K562 (cell line): ENCODE results near the gene TP53BP1. TPM values are rescaled to one million over a fixed set of nuclear protein-coding genes. Genes with fewer than 3 reads are reported as not detected.

Experiments used
- ASH1L ChIP-seq: fragments of 450-650 bp; IDR thresholded peaks from 2 replicates; pipeline ENCODE4 v1.6.1; 2018; ENCODE audit warnings: borderline replicate concordance, mild to moderate bottlenecking, low read depth; ENCODE audit not compliant: partially characterized antibody
- CBFB ChIP-seq: sonication (generic); formaldehyde crosslinking; IDR thresholded peaks from 2 replicates; pipeline ENCODE4 v1.4.0; 2020; ENCODE audit warnings: mild to moderate bottlenecking, missing genetic modification reagents
- CHD2 ChIP-seq: IDR thresholded peaks from 2 replicates; pipeline ENCODE4 v1.6.1; 2011; ENCODE audit warnings: low read depth, low read length
- HIVEP1 ChIP-seq: fragments of 250-450 bp; sonication (Bioruptor Pico); IDR thresholded peaks from 2 replicates; pipeline ENCODE4 v1.4.0; 2020; ENCODE audit warnings: mild to moderate bottlenecking
- HSF4 ChIP-seq: fragments of 250-450 bp; sonication (Bioruptor Pico); IDR thresholded peaks from 2 replicates; pipeline ENCODE4 v2.1.2; 2022; ENCODE audit warnings: mild to moderate bottlenecking, moderate library complexity, borderline replicate concordance
- ILK ChIP-seq: fragments of 450-650 bp; IDR thresholded peaks from 2 replicates; pipeline ENCODE4 v1.6.1; 2016; ENCODE audit warnings: missing genetic modification characterization, low read depth, mild to moderate bottlenecking, missing compliant biosample characterization, moderate library complexity, borderline replicate concordance
- NELFE ChIP-seq: IDR thresholded peaks from 2 replicates; pipeline ENCODE4 v1.6.1; 2011; ENCODE audit warnings: mild to moderate bottlenecking; ENCODE audit not compliant: insufficient read depth, insufficient read length
- NR3C1 ChIP-seq: sonication (generic); formaldehyde crosslinking; IDR thresholded peaks from 2 replicates; pipeline ENCODE4 v1.8.1; 2022; ENCODE audit warnings: missing genetic modification reagents
- PHTF2 ChIP-seq: fragments of 250-450 bp; sonication (Bioruptor Pico); IDR thresholded peaks from 2 replicates; pipeline ENCODE4 v1.5.0; 2021; ENCODE audit warnings: mild to moderate bottlenecking
- RBM34 ChIP-seq: fragments of 200-400 bp; formaldehyde crosslinking; IDR thresholded peaks from 2 replicates; pipeline ENCODE4 v1.6.1; 2018; ENCODE audit warnings: low read length, borderline replicate concordance; ENCODE audit not compliant: insufficient read depth
- SOX6 ChIP-seq: fragments of 450-650 bp; IDR thresholded peaks from 2 replicates; pipeline ENCODE4 v1.6.1; 2014; ENCODE audit warnings: mild to moderate bottlenecking
- SREBF1 ChIP-seq: fragments of 150-350 bp; IDR thresholded peaks from 2 replicates; pipeline ENCODE4 v1.6.1; 2014; ENCODE audit warnings: antibody characterized with exemption, low read depth, low read length, borderline replicate concordance
- STAT5B ChIP-seq: fragments of 250-450 bp; sonication (Bioruptor Pico); IDR thresholded peaks from 2 replicates; pipeline ENCODE4 v1.8.0; 2021; ENCODE audit warnings: mild to moderate bottlenecking, inconsistent platforms
- TGIF2 ChIP-seq: sonication (generic); formaldehyde crosslinking; IDR thresholded peaks from 2 replicates; pipeline ENCODE4 v1.8.1; 2022; ENCODE audit warnings: mild to moderate bottlenecking, missing genetic modification reagents, moderate library complexity
- TRIM28 ChIP-seq: fragments of 450-650 bp; IDR thresholded peaks from 2 replicates; pipeline ENCODE4 v1.6.1; 2017
- ZBTB17 ChIP-seq: fragments of 450-650 bp; formaldehyde crosslinking; IDR thresholded peaks from 2 replicates; pipeline ENCODE4 v1.4.0; 2020; ENCODE audit warnings: mild to moderate bottlenecking
- ZNF121 ChIP-seq: sonication (generic); formaldehyde crosslinking; conservative IDR thresholded peaks from 2 replicates; pipeline ENCODE4 v1.8.0; 2022; ENCODE audit warnings: missing genetic modification reagents
- ZNF212 ChIP-seq: fragments of 450-650 bp; formaldehyde crosslinking; IDR thresholded peaks from 2 replicates; pipeline ENCODE4 v1.4.0; 2020; ENCODE audit warnings: mild to moderate bottlenecking
- ZNF311 ChIP-seq: fragments of 250-450 bp; sonication (Bioruptor Pico); IDR thresholded peaks from 2 replicates; pipeline ENCODE4 v1.4.0; 2020; ENCODE audit warnings: mild to moderate bottlenecking, moderate library complexity
- ZNF583 ChIP-seq: fragments of 250-450 bp; sonication (Bioruptor Pico); IDR thresholded peaks from 2 replicates; pipeline ENCODE4 v1.4.0; 2020
- polyA plus RNA-seq, 8 experiments: library from polyadenylated mRNA; depleted of rRNA in 4 of 8; stranded (reverse) in 5 of 8; unstranded in 3 of 8; fragments of >200 nt; fragmentation: Nextera tagmentation in 2 of 8; fragmentation: Illumina TruSeq in 1 of 8; extraction: Ambion mirVana in 2 of 8; extraction: Trizol in 1 of 8; gene quantifications; 2 replicates each; pipeline versions ENCODE4 v1.2.1 to v1.2.3, GENCODE V29; 2011 to 2014; ENCODE audit warnings: inconsistent platforms in 1 of 8, missing spikeins in 1 of 8
- total RNA-seq, 7 experiments: library from RNA; depleted of rRNA in 6 of 7; stranded (reverse); fragments of >200 nt in 6 of 7; fragmentation: Illumina TruSeq in 2 of 7; extraction: Trizol in 2 of 7; gene quantifications; 2 replicates each; pipeline versions ENCODE4 v1.2.1 to v1.2.3, GENCODE V29; 2011 to 2021; ENCODE audit warnings: low replicate concordance in 1 of 7
- TF ChIP-seq, protein P1 (sequence below): sonication (generic); formaldehyde crosslinking; IDR thresholded peaks from 2 replicates; pipeline ENCODE4 v1.8.0; 2022; ENCODE audit warnings: mild to moderate bottlenecking, missing genetic modification reagents
- TF ChIP-seq, protein P2 (sequence below): sonication (generic); formaldehyde crosslinking; IDR thresholded peaks from 2 replicates; pipeline ENCODE4 v1.4.0; 2020; ENCODE audit warnings: mild to moderate bottlenecking, missing genetic modification reagents
- TF ChIP-seq, protein P3 (sequence below): fragments of 250-450 bp; sonication (Bioruptor Pico); IDR thresholded peaks from 2 replicates; pipeline ENCODE4 v1.5.1; 2021; ENCODE audit warnings: mild to moderate bottlenecking

TP53BP1 gene
- total and polyA plus RNA-seq, 9 of the 15 experiments (the other 6 are each of a cell fraction or from before 2014, with no cell fraction given) = 5.7 to 63.3 (median 30.9) TPM

DNA sequence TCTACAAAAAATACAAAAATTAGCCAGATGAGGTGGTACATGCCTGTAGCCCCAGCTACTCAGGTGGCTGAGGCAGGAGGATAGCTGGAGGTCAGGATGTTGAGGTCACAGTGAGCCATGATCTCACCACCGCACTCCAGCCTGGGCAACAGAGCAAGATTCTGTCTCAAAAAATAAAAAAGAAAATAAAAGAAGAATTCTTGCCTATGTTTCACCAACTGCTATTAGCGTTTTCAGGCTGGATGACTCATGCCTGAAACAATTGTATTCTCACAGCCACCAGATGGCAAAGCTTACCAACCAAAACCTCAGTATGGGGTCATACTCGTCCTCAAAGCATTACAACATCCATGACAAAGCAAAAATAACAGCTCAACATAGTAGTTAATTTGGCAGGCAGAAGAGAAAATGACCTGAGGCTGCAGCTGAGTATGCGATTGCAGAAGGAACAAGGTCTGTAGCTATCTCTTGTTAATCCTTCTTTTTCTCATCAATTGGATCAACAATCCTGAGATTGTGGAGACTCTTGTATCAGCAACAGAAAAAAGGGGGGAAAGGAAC is 52.2 kb downstream of the TP53BP1 start (continued):
- TF ChIP-seq ASH1L = no peak
- TF ChIP-seq SREBF1 = no peak
- no peak for TF ChIP-seq ILK (tag)
- no peak for TF ChIP-seq PHTF2 (CRISPR knock-in tag)
- no peak for TF ChIP-seq ZBTB17 (CRISPR knock-in tag)
- no peak for TF ChIP-seq ZNF212 (CRISPR knock-in tag)
- no peak for TF ChIP-seq HIVEP1 (CRISPR knock-in tag)
- TF ChIP-seq, protein P1, sequence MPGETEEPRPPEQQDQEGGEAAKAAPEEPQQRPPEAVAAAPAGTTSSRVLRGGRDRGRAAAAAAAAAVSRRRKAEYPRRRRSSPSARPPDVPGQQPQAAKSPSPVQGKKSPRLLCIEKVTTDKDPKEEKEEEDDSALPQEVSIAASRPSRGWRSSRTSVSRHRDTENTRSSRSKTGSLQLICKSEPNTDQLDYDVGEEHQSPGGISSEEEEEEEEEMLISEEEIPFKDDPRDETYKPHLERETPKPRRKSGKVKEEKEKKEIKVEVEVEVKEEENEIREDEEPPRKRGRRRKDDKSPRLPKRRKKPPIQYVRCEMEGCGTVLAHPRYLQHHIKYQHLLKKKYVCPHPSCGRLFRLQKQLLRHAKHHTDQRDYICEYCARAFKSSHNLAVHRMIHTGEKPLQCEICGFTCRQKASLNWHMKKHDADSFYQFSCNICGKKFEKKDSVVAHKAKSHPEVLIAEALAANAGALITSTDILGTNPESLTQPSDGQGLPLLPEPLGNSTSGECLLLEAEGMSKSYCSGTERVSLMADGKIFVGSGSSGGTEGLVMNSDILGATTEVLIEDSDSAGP = no peak
- peak; percentile 77 for TF ChIP-seq SOX6
- no peak for TF ChIP-seq NR3C1 (CRISPR knock-in tag)
- TF ChIP-seq NELFE = no peak
- no peak for TF ChIP-seq CHD2
- TF ChIP-seq, protein P2, sequence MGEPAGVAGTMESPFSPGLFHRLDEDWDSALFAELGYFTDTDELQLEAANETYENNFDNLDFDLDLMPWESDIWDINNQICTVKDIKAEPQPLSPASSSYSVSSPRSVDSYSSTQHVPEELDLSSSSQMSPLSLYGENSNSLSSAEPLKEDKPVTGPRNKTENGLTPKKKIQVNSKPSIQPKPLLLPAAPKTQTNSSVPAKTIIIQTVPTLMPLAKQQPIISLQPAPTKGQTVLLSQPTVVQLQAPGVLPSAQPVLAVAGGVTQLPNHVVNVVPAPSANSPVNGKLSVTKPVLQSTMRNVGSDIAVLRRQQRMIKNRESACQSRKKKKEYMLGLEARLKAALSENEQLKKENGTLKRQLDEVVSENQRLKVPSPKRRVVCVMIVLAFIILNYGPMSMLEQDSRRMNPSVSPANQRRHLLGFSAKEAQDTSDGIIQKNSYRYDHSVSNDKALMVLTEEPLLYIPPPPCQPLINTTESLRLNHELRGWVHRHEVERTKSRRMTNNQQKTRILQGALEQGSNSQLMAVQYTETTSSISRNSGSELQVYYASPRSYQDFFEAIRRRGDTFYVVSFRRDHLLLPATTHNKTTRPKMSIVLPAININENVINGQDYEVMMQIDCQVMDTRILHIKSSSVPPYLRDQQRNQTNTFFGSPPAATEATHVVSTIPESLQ (CRISPR knock-in tag) = no peak
- TF ChIP-seq, protein P3, sequence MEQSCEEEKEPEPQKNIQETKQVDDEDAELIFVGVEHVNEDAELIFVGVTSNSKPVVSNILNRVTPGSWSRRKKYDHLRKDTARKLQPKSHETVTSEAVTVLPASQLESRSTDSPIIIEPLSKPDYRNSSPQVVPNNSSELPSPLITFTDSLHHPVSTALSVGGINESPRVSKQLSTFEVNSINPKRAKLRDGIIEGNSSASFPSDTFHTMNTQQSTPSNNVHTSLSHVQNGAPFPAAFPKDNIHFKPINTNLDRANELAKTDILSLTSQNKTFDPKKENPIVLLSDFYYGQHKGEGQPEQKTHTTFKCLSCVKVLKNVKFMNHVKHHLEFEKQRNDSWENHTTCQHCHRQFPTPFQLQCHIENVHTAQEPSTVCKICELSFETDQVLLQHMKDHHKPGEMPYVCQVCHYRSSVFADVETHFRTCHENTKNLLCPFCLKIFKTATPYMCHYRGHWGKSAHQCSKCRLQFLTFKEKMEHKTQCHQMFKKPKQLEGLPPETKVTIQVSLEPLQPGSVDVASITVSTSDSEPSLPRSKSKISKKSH (CRISPR knock-in tag) = no peak
- no peak for TF ChIP-seq ZNF311 (CRISPR knock-in tag)
- no peak for TF ChIP-seq HSF4
- TF ChIP-seq CBFB = no peak
- TF ChIP-seq ZNF583 (CRISPR knock-in tag) = no peak
- no peak; the same call in 1 of the 2 replicates for TF ChIP-seq ZNF121 (CRISPR knock-in tag)
- TF ChIP-seq STAT5B (CRISPR knock-in tag) = no peak
- TF ChIP-seq TRIM28 = no peak
- TF ChIP-seq RBM34 = no peak
- TF ChIP-seq TGIF2 = no peak
